Endodermal cell (in vitro differentiated cells): ENCODE measurements around the gene ENHO. TPM values are rescaled to one million over a fixed set of nuclear protein-coding genes. Genes with fewer than 3 reads are reported as not detected.

Experiments
- DNase-seq: peaks from one replicate; pipeline ENCODE4 v3.0.0-alpha.2; 2017
- H3K27ac ChIP-seq: 2 replicates; pipeline ENCODE4 v1.5.1; 2013; ENCODE audit warnings: mild to moderate bottlenecking, low read depth, low read length, moderate library complexity
- H3K27me3 ChIP-seq: 2 replicates; pipeline ENCODE4 v1.6.1; 2013; ENCODE audit warnings: mild to moderate bottlenecking, low read length, moderate library complexity; ENCODE audit not compliant: insufficient read depth, control insufficient read depth, poor library complexity, severe bottlenecking
- H3K36me3 ChIP-seq: 2 replicates; pipeline ENCODE4 v1.7.0; 2013; ENCODE audit warnings: mild to moderate bottlenecking, low read length, moderate library complexity; ENCODE audit not compliant: control insufficient read depth, insufficient read depth
- H3K4me1 ChIP-seq: one replicate; pipeline ENCODE4 v1.7.0; 2013; ENCODE audit warnings: low read length; ENCODE audit not compliant: control insufficient read depth, insufficient read depth
- H3K4me3 ChIP-seq: 2 replicates; pipeline ENCODE4 v1.5.1; 2013; ENCODE audit warnings: mild to moderate bottlenecking, low read length, moderate library complexity
- H3K9ac ChIP-seq: 2 replicates; pipeline ENCODE4 v1.6.1; 2013; ENCODE audit warnings: mild to moderate bottlenecking, low read length, moderate library complexity; ENCODE audit not compliant: poor library complexity, severe bottlenecking; ENCODE audit errors: extremely low read depth
- H3K9me3 ChIP-seq: 2 replicates; pipeline ENCODE4 v1.6.1; 2013; ENCODE audit warnings: mild to moderate bottlenecking, low read length, moderate library complexity; ENCODE audit not compliant: control insufficient read depth
- H3K27ac Mint-ChIP-seq: 2 replicates; pipeline ENCODE4 v1.8.0; 2020; ENCODE audit warnings: mixed read lengths
- H3K27me3 Mint-ChIP-seq: 2 replicates; pipeline ENCODE4 v1.8.0; 2021; ENCODE audit warnings: mild to moderate bottlenecking, mixed read lengths; ENCODE audit not compliant: insufficient read depth
- H3K36me3 Mint-ChIP-seq: 2 replicates; pipeline ENCODE4 v1.8.0; 2020; ENCODE audit warnings: low read depth, mixed read lengths
- H3K4me1 Mint-ChIP-seq: 2 replicates; pipeline ENCODE4 v1.8.0; 2020; ENCODE audit warnings: mixed read lengths
- H3K4me3 Mint-ChIP-seq: 2 replicates; pipeline ENCODE4 v1.8.0; 2020; ENCODE audit warnings: mild to moderate bottlenecking, moderate library complexity, mixed read lengths
- H3K9me3 Mint-ChIP-seq: 2 replicates; pipeline ENCODE4 v1.8.0; 2020; ENCODE audit warnings: mild to moderate bottlenecking, mixed read lengths
- CTCF ChIP-seq: fragments of 200-600 bp; sonication (generic); conservative IDR thresholded peaks from 2 replicates; pipeline ENCODE4 v1.5.0; 2021; ENCODE audit warnings: antibody characterized with exemption, mild to moderate bottlenecking
- WGBS, 2 experiments: methylation state at CpG; one replicate each; pipeline versions ENCODE4 v1.1.5 to v1.1.7; 2013; ENCODE audit warnings: missing lambda C conversion rate in 2 of 2, mixed read lengths in 1 of 2; ENCODE audit not compliant: insufficient coverage in 1 of 2, insufficient read length in 1 of 2; 5-methylcytosine and 5-hydroxymethylcytosine counted together
- total RNA-seq, 2 donors: library from RNA; stranded (reverse); fragmentation: NEBNext Ultra II Directional in 1 of 2; extraction: Animal tissue kit (Norgen Biotek cat#: 25700) in 1 of 2; gene quantifications; 2 replicates in 1 of 2; 3 replicates in 1 of 2; pipeline ENCODE4 v1.2.1, GENCODE V29; 2021

ENHO gene
- total RNA-seq, 2 donors from 2014 or later, result 7.1 to 14.5 TPM

- H3K9me3 Mint-ChIP-seq, result no peaks in the 10 kb centered on the region
- Histone ChIP-seq H3K4me1 (no peaks in the 10 kb centered on the region), H3K27ac (no peak overlapping the region), H3K4me3 (no peak overlapping the region), H3K27me3 (peaks cover 28% of the 10 kb centered on the region), H3K9me3 (no peaks in the 10 kb centered on the region), H3K9ac (no peak overlapping the region), H3K36me3 (no peaks in the 10 kb centered on the region)
- no peaks in the 10 kb centered on the region for H3K36me3 Mint-ChIP-seq
- no peak for DNase-seq
- 92% methylated on average over 2 of the region's 2 CpGs; no CpG with 5 or more reads in 1 of the 2 experiments for WGBS, 2 experiments
- H3K4me3 Mint-ChIP-seq, result no peak overlapping the region
- no peak for TF ChIP-seq CTCF
- H3K4me1 Mint-ChIP-seq, result peaks cover 6% of the 10 kb centered on the region
- H3K27me3 Mint-ChIP-seq, result peaks cover 23% of the 10 kb centered on the region
- no peak overlapping the region for H3K27ac Mint-ChIP-seq
These were observed 3.9 kb downstream of the ENHO start for GRCh38 chr9:34518896-34519295.

- Histone ChIP-seq H3K9me3 (no peaks in the 10 kb centered on the region), H3K4me3 (no peak overlapping the region), H3K9ac (no peak overlapping the region), H3K27ac (no peak overlapping the region), H3K4me1 (peaks cover 5% of the 10 kb centered on the region), H3K27me3 (peaks cover 24% of the 10 kb centered on the region), H3K36me3 (no peaks in the 10 kb centered on the region)
- H3K4me1 Mint-ChIP-seq, result peaks cover 13% of the 10 kb centered on the region
- H3K27ac Mint-ChIP-seq, result no peak overlapping the region
- WGBS, 2 experiments, result 89 to 97% methylated on average over 5 to 6 of the region's 6 CpGs
- H3K36me3 Mint-ChIP-seq, result no peaks in the 10 kb centered on the region
- no peaks in the 10 kb centered on the region for H3K9me3 Mint-ChIP-seq
- H3K27me3 Mint-ChIP-seq, result peaks cover 19% of the 10 kb centered on the region
- DNase-seq, result no peak
- H3K4me3 Mint-ChIP-seq, result no peak overlapping the region
- no peak for TF ChIP-seq CTCF
These were observed 4.6 kb downstream of the ENHO start for GRCh38 chr9:34518110-34518616.

GRCh38 chr9:34517185-34517584, 5.6 kb downstream of the ENHO start:
- no peaks in the 10 kb centered on the region for H3K36me3 ChIP-seq
- H3K27me3 ChIP-seq, result peaks cover 19% of the 10 kb centered on the region
- no peak overlapping the region for H3K4me3 ChIP-seq
- Mint-ChIP-seq H3K27ac (no peak overlapping the region), H3K27me3 (peaks cover 15% of the 10 kb centered on the region), H3K4me3 (no peak overlapping the region), H3K9me3 (no peaks in the 10 kb centered on the region), H3K4me1 (peaks cover 19% of the 10 kb centered on the region), H3K36me3 (no peaks in the 10 kb centered on the region)
- no peaks in the 10 kb centered on the region for H3K9me3 ChIP-seq
- WGBS, 2 experiments, result 80 to 90% methylated on average over 1 to 7 of the region's 7 CpGs
- H3K4me1 ChIP-seq, result peaks cover 9% of the 10 kb centered on the region
- DNase-seq, result no peak
- H3K27ac ChIP-seq, result no peak overlapping the region
- no peak for TF ChIP-seq CTCF
- no peak overlapping the region for H3K9ac ChIP-seq
